ENCODE results near the gene COL18A1. TPM values are rescaled to one million over a fixed set of nuclear protein-coding genes. Genes with fewer than 3 reads are reported as not detected.

The COL18A1 gene
- total and polyA plus RNA-seq, 2 donors (not counting 1 experiment from before 2014, with no cell fraction given): 15.6 to 24.7 TPM

DNA sequence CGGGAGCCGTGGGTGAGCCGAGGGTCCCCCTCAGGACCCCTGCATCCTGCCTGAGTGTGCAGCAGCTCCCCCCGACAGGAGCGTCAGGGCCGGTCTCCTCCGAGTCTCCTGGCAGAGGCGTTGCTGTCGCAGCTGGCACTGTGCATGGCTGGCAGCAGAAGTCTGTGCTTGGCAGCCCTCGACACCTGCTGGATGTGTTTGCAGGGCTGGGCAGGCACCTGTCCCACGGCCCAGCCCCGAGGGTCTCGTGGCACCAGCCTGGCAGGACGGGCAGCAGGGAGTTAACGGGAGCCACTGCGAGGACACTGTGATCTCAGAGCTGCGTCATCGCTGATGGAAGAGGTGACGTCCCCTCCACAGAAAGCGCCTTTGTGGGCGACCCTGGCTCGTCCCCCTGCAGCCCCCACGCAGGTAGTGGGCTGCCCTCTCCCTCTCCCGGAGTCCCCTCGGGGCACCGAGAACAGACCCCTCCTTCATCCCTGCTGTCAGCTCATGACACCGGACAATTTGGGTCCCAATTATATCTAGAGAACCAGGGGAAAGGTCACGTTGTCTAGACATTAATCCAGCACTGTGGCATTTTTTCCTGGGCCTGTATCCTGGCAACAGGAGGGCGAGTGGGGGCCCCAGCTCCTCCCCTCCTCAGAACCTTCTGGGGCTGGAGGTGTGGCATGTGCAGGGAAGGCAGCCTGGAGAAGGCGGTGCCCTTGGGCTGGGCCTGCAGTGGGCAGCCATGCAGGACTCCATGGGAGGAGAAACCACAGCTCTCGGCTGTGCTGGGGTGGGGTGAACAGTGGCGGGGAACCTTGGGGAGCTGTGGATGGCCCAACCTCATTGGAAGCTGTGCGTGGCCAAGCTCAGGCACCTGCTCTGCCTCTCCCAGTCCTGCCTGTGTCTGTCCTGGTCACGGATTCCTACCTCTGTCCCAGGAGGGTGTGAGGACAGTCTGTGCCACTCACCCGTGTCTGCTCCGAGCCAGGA is 15.4 kb downstream of the COL18A1 start:
- no peaks in the 10 kb centered on the region for H3K4me1 ChIP-seq (ENCODE audit: control insufficient read depth in 2 of 2, insufficient read depth in 2 of 2, low read length in 2 of 2)
- DNase-seq (no peak), ATAC-seq (ENCODE audit: low read depth) (no peak)
- Mint-ChIP-seq H3K9me3 (ENCODE audit: insufficient read depth) (no peaks in the 10 kb centered on the region), H3K27ac (no peak overlapping the region), H3K4me1 (no peaks in the 10 kb centered on the region), H3K27me3 (peaks cover 11% of the 10 kb centered on the region), H3K4me3 (no peak overlapping the region)
- WGBS (ENCODE audit: insufficient coverage): 86% methylated on average over 36 of the region's 36 CpGs
- CTCF ChIA-PET: interaction anchor here (1.4 kb wide), 1 partner anchor 282 kb away, joined by 4 read pairs; no protein-coding TSS in a partner anchor
- no peak overlapping the region for H3K4me3 ChIP-seq (ENCODE audit: control extremely low read depth in 1 of 5, extremely low read depth in 1 of 5, insufficient read depth in 1 of 5, low read depth in 2 of 5, low read length in 4 of 5)
- intact Hi-C loops (cut with micrococcal nuclease): no loop called here
- no peaks in the 10 kb centered on the region for H3K36me3 ChIP-seq (replicated peaks in 1 of 2; ENCODE audit: control extremely low read depth in 1 of 2, control insufficient read depth in 1 of 2, extremely low read depth in 1 of 2, insufficient read depth in 2 of 2, low read length in 1 of 2)
- TF ChIP-seq EZH2 (IDR thresholded peaks at IDR 0.05; ENCODE audit: borderline replicate concordance, insufficient read depth, low read depth, low read length, poor library complexity, severe bottlenecking): no peak
- TF ChIP-seq, protein P1, sequence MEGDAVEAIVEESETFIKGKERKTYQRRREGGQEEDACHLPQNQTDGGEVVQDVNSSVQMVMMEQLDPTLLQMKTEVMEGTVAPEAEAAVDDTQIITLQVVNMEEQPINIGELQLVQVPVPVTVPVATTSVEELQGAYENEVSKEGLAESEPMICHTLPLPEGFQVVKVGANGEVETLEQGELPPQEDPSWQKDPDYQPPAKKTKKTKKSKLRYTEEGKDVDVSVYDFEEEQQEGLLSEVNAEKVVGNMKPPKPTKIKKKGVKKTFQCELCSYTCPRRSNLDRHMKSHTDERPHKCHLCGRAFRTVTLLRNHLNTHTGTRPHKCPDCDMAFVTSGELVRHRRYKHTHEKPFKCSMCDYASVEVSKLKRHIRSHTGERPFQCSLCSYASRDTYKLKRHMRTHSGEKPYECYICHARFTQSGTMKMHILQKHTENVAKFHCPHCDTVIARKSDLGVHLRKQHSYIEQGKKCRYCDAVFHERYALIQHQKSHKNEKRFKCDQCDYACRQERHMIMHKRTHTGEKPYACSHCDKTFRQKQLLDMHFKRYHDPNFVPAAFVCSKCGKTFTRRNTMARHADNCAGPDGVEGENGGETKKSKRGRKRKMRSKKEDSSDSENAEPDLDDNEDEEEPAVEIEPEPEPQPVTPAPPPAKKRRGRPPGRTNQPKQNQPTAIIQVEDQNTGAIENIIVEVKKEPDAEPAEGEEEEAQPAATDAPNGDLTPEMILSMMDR (IDR thresholded peaks at IDR 0.05): no peak
- H3K79me2 ChIP-seq (ENCODE audit: control insufficient read depth, insufficient read depth, low read length): no peaks in the 10 kb centered on the region
- no peak overlapping the region for H3K9ac ChIP-seq (ENCODE audit: low read length)
- POLR2A ChIA-PET: no interaction called here
- no peaks in the 10 kb centered on the region for H3K9me3 ChIP-seq (ENCODE audit: control extremely low read depth in 1 of 3, control insufficient read depth in 2 of 3, insufficient read depth in 1 of 3, low read length in 2 of 3)
- no peak overlapping the region for H3K27ac ChIP-seq (ENCODE audit: low read length in 2 of 2)
- no peak overlapping the region for H2AFZ ChIP-seq (ENCODE audit: insufficient read depth, low read depth, low read length, poor library complexity, severe bottlenecking)
- no peaks in the 10 kb centered on the region for H4K20me1 ChIP-seq (ENCODE audit: control insufficient read depth, insufficient read depth, low read length, poor library complexity, severe bottlenecking)
- no peaks in the 10 kb centered on the region for H3K27me3 ChIP-seq (replicated peaks in 1 of 4; ENCODE audit: control extremely low read depth in 1 of 4, control insufficient read depth in 3 of 4, insufficient read depth in 4 of 4, low read length in 3 of 4)
- H3K4me2 ChIP-seq (replicated peaks; ENCODE audit: low read depth, low read length, poor library complexity, severe bottlenecking): no peak overlapping the region
